Measurements from ENCODE around the gene RGS14. TPM values are rescaled to one million over a fixed set of nuclear protein-coding genes. Genes with fewer than 3 reads are reported as not detected.

Gene RGS14
- total RNA-seq, 4 donors from 2014 or later, result 28.6 to 38.3 (median 37.2) TPM

GRCh38 chr5:177314376-177315342 lies 43.1 kb upstream of the RGS14 start:
- intact Hi-C loops (cut with DNase I; ENCODE audit: low total_unique reads), result loop anchor here (10.0 kb wide), 1 partner anchor 140 kb away; no protein-coding TSS in a partner anchor
- no peak overlapping the region for H3K4me3 ChIP-seq (ENCODE audit: low read depth, poor library complexity, severe bottlenecking)
- TF ChIP-seq CTCF (IDR thresholded peaks at IDR 0.05), result no peak
- no peak for TF ChIP-seq POLR2A (IDR thresholded peaks at IDR 0.05)
- DNase-seq (ENCODE audit: low spot score in 2 of 2), result no peak
- WGBS, 2 donors, result 89 to 92% methylated on average over 15 to 17 of the region's 18 CpGs

- no peak for TF ChIP-seq POLR2A (IDR thresholded peaks at IDR 0.05)
- TF ChIP-seq CTCF (IDR thresholded peaks at IDR 0.05), result no peak
- WGBS, 2 donors, result 86 to 93% methylated on average over 4 to 7 of the region's 7 CpGs
- intact Hi-C loops (cut with DNase I; ENCODE audit: low total_unique reads), result loop anchor here (10.0 kb wide), 1 partner anchor 139 kb away; no protein-coding TSS in a partner anchor
- H3K4me3 ChIP-seq (ENCODE audit: low read depth, poor library complexity, severe bottlenecking), result no peak overlapping the region
- DNase-seq (ENCODE audit: low spot score in 2 of 2), result no peak
Observed at GRCh38 chr5:177315411-177315810, 42.3 kb upstream of the RGS14 start.

- WGBS, 2 donors, result 98% methylated on average over 3 of the region's 3 CpGs
- intact Hi-C loops (cut with DNase I; ENCODE audit: low total_unique reads), result loop anchor here (10.0 kb wide), 1 partner anchor 139 kb away; no protein-coding TSS in a partner anchor
- no peak for TF ChIP-seq CTCF (IDR thresholded peaks at IDR 0.05)
- no peak for TF ChIP-seq POLR2A (IDR thresholded peaks at IDR 0.05)
- no peak for DNase-seq (ENCODE audit: low spot score in 2 of 2)
- H3K4me3 ChIP-seq (ENCODE audit: low read depth, poor library complexity, severe bottlenecking), result no peak overlapping the region
Observed at GRCh38 chr5:177316005-177316404, 41.7 kb upstream of the RGS14 start.

DNA sequence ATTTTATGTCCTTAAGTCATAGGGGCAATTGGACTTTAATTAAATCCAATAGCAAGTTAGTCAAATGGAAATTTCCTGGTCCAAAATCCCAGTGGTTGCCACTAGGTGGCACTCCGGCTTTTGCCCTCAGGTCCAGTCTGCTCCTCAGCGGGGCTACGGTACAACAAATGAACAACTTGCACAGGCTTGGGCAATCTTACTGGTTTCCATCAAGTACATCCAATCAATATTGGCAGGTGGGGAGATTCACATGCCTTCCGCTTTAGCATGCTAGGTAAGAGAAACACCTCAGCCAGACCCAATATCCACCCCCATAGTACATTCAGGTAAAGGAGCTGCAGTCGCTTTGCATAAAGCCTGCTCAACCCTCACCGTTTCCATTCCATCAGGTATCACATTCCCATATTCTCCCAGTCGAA lies 39.8 kb upstream of the RGS14 start:
- 32% methylated on average over 7 of the region's 7 CpGs for WGBS, 2 donors
- peak; percentile 71 to 94 for DNase-seq (ENCODE audit: low spot score in 2 of 2)
- TF ChIP-seq POLR2A (IDR thresholded peaks at IDR 0.05) (no peak), CTCF (IDR thresholded peaks at IDR 0.05) (peak in 1 of 3 donors; percentile 41)
- intact Hi-C loops (cut with DNase I; ENCODE audit: low total_unique reads), result loop anchor here (10.0 kb wide), 1 partner anchor 137 kb away; no protein-coding TSS in a partner anchor
- no peak overlapping the region for H3K4me3 ChIP-seq (ENCODE audit: low read depth, poor library complexity, severe bottlenecking)

DNA sequence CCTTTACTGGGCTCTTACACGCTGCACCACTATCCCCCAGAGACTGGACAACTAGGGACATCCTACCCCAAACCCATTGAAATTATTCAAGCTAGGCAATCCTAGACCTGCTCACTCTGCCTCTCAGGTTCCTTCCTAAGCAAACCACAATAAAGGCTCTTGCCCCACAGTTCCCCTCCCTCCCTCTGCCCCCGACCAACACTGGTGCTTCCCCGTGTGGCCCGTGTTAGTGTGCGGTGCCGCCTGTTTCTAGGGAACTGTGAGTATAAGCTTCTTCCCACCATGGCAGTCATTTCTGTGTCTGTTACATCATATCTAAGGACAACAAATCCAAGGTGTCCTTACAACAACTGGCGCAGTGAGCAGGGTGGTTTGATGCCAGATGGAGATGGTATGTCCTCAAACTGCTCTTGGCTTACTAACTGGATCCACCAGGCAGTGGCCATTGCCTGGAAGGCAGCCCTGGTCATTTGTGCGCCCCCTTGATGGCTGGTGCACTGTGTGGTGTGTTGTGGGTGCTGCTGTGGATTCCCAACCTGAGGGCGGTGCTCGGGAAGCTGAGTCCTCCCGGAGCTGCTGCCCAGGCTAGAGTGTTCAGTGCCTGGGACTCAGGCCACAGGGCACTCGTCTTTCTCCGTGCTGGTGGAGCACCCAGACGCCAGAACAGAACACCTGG lies 37.7 kb upstream of the RGS14 start:
- WGBS, 2 donors, result 94% methylated on average over 13 to 14 of the region's 14 CpGs
- DNase-seq (ENCODE audit: low spot score in 2 of 2), result no peak
- H3K4me3 ChIP-seq (ENCODE audit: low read depth, poor library complexity, severe bottlenecking), result no peak overlapping the region
- TF ChIP-seq CTCF (IDR thresholded peaks at IDR 0.05) (no peak), POLR2A (IDR thresholded peaks at IDR 0.05) (no peak)
- intact Hi-C loops (cut with DNase I; ENCODE audit: low total_unique reads), result loop anchor here (10.0 kb wide), 1 partner anchor 135 kb away; no protein-coding TSS in a partner anchor

All from lower leg skin (tissue), 4 donors.